Stimulated activated CD4-positive, alpha-beta T cell treated with anti-CD3 and anti-CD28 coated beads, Interleukin-4, amount 100 ng/mL, for 4 hours (primary cell): ENCODE results near the gene PIGB.
"Not testable (repeated sequence)": the region's sequence is repeated elsewhere in the genome, so short reads cannot be mapped to it uniquely, and the experiment has no call there.

Source experiments
- DNase-seq, 2 experiments: peaks; one replicate each; pipeline ENCODE4 v3.0.0-alpha.2; 2020

PIGB gene

DNA sequence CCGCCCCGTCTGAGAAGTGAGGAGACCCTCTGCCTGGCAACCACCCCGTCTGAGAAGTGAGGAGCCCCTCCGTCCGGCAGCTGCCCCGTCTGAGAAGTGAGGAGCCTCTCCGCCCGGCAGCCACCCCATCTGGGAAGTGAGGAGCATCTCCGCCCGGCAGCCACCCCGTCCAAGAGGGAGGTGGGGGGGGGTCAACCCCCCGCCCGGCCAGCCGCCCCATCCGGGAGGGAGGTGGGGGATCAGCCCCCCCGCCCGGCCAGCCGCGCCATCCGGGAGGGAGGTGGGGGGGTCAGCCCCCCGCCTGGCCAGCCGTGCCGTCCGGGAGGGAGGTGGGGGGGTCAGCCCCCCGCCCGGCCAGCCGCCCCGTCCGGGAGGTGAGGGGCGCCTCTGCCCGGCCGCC, 16.2 kb upstream of the PIGB start:
- not testable (repeated sequence) for DNase-seq

DNA sequence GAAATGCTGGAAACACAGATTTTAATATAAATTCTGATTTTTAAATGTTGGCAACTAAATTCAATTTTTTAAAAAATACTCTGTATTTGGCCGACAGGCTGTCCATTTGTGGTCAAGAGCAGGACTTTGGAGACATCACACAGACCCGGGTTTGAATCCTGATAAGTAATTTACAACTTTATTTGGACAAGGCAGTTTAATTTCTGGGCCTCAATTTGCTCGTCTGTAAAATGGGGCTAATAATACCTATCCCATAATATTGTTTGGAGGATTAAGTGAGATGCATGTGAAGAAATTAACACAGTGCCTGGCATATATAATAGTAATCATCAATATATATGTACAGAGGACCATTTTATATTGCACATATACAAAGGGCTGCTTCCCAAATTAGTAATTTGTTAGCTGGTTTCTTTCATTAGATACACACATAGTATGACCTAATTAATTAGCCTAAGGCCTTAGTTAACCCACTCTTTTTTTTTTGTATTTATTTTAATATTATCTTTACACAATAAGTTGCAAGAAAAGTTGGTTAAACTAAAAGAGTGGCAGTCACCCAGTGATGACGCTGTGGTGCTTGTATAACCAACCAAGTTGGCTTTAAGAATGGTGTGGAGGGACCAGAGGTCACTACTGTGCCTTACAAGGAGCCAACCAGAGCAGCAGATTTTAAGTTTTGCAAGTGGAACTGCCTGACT, 665 bp downstream of the PIGB start:
- no peak for DNase-seq

DNA sequence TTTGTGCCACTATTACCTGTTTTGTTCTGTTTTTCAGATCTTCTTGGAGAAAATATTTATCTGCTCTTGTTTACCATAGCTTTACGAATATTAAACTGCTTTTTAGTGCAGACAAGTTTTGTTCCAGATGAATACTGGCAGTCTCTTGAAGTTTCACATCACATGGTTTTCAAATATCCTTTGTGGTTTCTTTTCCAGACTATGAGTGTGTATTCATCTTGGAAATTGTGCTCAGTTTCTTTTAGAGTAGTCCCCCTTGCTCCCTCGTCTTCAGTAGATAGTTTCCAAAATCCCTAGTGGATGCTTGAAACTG, 1.2 kb downstream of the PIGB start:
- DNase-seq, result no peak

DNA sequence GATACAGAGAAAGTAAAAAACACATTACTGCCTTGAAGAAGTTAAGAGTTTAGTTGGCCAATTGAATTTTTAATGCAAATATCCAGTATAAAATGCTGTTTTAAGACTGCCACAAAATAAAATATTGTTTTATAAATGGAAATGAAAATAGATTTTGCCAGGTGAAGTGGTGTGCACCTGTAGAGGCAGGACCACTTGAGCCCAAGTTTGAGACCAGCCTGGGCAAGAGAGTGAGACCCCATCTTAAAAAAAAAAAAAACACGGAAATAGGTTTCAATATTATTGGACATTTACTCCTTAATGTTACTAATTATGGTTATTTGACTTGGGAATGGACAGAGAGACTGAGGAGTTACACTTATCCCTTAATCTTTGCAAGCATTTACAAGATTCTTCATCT, 1.9 kb downstream of the PIGB start:
- DNase-seq, result no peak

DNA sequence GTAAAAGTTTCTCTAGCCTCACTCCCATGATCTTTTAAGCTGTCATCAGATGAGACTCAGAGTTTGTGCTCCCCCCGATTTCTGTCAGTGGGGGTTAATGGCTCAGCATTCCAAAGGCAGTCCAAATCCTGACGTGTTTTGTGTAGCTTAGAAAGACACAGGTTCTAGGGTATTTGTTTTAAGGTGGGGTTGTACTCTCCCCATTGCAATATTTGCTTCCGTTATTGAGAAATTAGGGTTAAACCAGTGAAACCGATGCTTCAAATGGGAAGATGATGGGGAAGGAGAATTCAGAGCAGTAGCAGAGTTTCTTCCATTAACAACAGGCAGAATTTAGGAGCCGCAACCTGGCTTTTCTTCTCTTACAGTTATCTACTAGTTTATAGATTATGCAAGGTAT, 3.4 kb downstream of the PIGB start:
- DNase-seq, result no peak

DNA sequence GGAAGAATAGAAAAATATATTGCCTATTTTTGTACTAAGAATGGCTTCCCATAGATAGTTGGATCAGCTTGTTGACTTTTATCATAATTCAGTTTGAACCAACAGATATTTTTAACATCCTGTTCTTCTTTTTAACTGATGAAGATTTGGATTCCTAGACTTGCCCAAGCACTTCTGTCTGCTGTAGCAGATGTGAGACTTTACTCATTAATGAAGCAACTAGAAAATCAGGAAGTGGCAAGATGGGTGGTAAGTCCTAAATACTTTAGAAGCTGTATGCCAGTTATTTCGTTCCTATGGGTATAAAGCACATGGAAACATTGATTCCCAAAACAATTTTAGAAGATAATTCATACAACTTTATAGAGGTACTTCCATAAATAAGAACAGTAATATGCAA, 8.4 kb downstream of the PIGB start:
- no peak for DNase-seq

DNA sequence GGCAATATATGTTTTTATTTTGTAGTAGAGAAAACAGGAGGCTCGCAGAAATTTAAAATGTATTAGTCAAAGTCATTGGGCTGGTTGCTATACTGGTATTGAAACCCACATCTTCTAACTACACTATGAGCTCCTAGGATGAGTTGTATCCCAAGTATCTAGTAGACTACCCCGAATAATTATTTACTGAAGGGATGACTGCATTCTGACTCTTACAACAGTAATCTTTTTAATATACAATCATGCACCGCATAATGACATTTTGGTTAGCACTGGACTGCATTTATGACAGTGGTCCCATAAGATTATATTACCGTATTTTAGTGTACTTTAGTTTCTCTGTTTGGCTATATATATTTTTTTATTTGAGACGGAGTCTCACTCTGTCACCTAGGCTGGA, 15.3 kb downstream of the PIGB start:
- no peak for DNase-seq

DNA sequence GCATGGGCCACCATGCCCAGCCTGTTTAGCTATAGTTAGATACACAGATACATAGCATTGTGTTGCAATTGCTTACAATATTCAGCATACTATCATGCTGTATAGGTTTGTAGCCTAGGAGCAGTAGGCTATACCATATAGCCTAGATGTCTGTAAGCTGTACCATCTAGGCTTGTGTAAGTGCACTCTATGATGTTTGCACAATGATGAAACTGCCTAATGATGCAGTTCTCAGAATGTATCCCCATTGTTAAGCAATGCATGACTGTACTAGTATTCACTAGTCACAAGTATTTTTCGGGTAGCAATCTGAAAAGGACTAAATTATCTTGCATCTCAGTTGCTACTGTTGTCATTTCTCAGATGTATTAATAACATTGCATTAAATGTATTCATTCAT, 16.0 kb downstream of the PIGB start:
- DNase-seq, result no peak

DNA sequence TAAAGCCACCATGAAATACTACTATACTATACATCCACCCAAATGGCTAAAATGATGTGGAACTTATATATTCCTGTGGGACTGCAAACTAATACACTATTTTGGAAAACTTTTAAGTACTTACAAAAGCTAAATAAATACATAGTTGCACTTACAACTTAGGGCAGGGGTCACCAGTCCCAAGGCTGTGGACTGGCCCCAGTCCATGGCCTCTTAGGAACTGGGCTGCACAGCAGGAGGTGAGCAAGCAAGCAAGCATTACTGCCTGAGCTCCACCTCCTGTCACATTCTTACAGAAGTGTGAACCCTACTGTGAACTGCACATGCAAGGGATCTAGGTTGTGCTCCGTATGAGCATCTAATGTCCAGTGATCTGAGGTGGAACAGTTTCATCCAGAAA, 18.1 kb downstream of the PIGB start:
- no peak for DNase-seq

DNA sequence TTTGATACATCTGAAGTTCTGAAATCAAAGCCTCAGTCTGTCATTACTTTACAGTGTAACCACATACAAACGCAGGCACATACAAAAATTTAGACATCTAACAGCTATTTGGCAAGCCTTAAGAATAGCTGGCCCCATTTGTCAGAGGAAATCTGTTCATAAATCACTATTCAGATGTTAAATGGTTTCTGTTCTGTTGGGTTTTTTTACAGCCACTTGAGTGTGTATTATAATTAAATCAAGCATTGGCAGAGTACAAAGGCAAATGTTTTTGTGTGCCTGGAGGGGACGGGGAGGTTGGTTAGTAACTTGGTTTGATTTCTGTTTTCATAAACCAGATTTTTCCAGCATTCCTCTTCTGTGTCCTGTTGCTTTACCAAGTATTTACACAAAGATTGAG, 24.1 kb downstream of the PIGB start:
- no peak for DNase-seq

DNA sequence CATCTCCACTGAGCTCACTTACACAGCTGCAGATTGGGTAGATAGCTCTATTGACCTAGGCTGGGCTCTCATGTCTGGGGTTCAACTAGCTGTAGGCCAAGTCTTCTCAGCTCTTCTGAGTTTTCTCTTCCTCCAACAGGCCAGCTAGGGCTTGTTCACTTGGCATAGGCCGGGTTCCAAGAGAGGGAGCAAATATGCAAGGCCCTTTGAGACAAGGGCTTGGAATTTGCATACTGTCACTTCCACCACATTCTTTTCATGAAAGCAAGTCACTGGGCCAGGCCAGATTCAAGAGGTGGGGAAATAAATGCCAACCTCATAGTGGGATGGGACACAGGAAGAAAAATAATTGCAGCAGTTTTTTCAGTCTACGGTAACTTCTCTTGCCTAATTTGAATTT, 25.2 kb downstream of the PIGB start:
- no peak for DNase-seq

DNA sequence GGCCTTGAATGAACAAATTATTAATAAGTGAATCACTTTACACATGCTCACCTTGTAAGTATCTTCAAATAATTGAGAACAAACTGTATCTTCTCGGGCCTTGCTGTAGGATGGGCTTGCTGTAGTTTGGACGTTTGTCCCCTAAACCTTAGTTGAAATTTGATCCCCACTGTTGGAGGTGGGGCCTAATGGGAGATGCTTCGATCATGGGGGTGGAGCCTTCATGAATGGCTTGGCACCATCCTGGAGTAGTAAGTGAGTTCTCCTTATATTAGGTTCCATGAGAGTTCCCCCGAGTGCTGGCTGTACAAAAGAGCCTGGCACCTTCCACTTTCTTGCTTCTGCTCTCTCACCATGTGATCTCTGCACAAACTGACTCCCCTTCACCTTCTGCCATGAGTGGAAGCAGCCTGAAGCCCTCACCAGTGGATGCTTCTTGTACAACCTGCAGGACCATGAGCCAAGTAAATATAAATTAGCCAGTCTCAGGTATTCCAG, 29.3 kb downstream of the PIGB start:
- no peak for DNase-seq

DNA sequence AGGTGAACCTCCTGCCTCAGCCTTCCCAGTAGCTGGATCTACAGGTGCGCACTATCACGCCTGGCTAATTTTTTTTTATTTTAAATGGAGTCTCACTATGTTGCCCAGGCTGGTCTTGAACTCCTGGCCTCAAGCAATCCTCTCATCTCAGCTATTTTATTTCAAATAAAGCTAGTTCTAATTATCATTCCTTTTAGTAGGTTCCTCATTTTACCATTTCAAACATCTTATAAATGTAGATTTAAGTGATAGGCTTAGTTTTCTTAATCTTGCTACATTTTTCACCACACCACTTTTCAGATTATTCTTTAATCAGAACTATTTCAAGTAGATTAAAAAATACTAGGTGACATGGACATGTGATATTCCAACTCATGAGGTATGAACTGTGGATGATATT, 30.3 kb downstream of the PIGB start:
- DNase-seq, result no peak

DNA sequence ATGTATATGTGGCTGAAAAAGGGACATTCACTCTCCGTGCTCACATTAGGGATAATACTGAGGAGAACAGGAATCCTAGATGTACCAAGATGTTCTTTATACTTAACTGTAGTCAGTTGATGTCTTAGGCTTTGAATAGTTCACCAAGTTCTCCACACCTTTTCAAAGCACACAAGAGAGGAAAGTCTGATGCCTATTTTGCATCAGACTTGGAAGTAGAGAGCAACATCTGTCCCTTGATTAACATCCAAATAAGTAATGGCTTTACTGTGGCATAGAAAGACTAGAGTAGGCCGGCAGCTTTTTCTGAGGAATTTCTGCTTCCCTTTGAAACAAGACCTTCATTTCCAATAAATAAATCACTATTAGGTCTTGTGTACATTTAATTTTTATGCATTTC, 34.0 kb downstream of the PIGB start:
- no peak for DNase-seq

DNA sequence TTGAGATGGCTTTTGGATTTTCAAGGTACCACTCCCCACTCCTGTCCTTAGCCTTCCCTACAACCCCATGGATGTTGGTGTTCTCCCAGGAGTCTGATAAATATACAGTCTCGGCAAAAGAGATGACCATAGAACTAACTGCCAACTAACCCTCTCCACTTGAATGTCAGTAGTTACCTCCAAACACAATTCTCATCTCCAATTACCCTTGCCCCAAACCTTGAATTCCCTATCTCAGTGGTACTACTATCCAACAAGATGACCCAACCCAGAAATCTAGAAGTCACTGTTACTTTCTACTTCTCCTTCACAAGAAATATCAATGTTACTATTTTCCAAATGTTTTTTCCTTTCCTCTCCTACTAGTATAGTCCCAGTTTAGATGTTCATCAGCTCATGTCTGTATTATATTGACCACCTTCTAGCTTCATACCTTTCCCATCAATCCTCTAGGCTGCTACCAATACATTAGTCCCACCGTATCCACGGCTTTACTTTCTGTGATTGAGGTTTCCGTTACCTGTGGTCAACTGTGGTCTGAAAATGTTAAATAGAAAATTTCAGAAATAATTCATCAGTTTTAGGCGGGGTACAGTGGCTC, 38.1 kb downstream of the PIGB start:
- no peak for DNase-seq

DNA sequence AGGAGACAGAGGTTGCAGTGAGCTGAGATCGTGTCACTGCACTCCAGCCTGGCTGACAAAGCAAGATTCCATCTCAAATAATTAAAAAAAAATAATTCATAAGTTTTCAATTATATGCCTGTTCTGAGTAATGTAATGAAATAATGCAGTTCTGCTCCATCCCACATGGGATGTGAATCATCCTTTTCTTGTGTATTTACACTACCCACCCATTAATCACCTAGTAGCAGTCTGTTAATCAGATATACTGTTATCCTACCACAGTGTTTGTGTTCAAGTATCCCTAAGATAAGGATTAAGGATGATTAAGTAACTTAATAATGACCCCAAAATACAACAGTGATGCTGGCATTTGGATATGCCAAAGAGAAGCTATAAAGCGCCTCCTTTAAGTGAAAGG, 38.8 kb downstream of the PIGB start:
- DNase-seq, result no peak

DNA sequence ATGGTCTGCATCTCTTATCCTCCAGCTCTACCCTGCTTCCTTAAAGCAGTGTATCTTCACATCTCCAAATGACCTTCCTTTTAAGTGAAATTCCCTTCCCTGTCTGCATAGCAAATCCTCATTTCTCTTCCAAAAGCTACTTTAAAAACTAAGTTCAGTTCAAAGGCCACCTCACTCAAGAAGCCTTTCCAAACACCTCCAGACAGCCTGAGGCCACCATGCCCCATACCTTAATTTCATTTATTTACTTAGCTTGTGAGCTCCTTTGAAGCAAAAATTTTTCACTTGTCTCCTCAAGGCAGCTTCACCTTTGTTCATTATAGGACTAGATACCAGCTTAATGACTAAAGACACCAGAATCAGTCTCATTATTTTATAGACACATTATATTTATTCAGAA, 39.4 kb downstream of the PIGB start:
- DNase-seq, result no peak

DNA sequence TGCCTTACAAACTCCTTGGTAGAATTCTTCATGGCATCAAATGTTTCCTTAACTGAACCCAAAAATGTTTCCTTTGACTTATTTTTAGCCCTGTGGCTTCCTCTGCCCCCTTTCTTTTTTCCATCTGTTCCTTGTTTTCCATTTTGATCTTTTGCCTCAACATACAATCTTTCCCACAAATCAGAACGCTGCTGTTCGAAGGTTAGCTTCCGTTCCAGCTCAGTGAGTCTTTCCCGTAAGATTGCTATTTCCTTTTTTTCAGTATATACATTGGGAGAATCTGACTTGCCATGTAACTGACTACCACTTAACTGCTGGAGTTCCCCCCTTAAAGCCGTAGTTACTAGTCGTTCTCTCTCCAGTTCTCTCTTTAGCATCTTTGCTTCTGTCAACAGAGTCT, 41.2 kb downstream of the PIGB start:
- DNase-seq, result no peak

DNA sequence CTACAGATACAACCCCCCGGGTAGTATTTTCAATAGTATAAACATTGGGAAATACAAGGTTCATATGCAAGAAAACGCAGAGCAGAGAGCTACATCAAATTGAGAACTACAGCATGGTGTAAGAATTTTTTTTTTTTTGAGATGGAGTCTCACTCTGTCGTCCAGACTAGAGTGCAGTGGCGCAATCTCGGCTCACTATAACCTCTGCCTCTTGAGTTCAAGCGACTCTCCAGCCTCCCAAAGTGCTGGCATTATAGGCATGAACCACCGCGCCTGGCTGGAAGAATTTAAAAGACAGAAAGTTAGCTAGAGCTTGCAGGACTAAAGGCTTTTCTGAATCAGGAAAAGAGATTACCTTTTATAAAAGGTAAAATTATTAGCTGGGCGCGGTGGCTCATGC, 42.0 kb downstream of the PIGB start:
- DNase-seq, result no peak

DNA sequence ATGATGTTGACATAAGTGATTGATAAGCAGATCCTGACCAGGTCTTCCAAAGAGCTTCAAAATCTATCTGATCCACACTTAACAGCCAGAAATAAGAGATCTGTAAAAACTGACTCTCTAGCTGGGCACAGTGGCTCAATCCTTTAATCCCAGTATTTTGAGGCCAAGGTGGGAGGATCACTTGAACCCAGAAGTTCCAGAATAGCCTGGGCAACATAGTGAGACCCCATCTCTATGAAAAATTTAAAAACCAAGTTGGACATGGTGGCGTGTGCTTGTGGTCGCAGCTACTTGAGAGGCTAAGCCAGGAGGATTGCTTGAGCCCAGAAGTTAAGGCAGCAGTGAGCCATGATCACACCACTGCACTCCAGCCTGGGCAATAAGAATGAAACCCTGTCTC, 43.6 kb downstream of the PIGB start:
- DNase-seq, result no peak

DNA sequence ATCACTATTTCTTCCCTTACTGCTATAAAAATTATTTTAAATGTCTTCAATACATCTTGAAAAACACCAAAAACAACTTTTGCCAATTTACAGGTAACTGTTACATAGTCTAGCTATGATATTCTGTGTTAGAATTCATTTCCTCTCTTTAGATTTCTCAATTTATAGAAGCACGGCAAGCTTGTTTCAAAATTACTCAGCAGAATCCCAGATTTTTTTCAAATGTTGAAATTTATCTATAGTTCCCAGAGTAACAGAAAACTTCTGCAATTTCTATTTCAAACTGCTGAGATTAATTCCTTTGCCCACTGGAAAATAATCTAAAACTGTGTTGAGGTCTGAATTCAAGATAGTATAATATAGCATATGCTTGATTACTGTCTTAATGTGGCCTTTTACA, 48.0 kb downstream of the PIGB start:
- no peak for DNase-seq

DNA sequence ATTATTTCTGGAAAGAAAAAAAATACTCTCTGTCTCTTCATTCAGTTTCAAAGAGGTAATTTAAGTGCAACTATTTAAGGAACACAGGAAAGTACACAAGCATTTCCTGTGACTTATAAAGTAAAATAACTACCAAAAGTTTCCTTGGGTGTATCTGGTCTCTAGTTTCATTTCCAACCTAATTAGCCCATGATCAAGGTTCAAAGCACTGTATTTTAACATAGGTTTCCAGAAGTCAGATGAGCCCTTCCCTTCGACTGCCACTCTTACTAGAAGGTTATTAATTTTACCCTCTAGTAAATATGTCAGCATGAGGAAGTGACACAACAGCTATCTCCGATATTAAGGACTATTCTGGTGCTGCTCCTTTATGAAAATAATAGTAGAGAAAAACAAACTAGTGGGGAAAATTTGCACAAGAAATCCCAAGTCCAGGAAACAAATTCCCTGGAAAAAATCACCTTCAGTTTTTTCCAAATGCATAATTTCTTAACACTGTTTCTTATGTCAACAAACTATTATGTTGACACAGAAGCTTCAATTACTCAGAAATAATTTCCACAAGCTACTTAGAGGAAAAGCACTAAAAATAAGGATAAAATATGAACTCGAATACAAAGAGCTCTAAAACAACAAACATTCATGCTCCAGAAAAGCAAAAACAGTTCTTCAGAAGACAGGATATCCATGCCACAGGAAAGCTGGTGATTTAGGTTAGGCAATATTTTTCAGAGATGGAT, 53.8 kb downstream of the PIGB start:
- no peak for DNase-seq

DNA sequence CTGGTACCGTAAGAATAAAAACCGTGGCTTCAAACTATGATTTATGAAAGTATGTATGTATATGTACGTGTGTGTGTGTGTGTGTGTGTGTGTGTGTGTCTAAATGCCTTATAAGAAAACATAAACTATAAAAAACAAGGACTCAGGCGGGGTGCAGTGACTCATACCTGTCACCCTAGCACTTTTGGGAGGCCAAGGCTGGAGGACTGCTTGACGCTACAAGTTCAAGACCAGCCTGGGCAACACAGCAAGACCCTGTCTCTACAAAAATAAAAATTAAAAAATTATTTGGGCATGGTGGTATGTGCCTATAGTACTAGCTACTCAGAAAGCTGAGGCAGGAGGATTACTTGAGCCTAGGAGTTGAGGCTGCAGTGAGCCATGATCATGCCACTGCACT, 60.1 kb downstream of the PIGB start:
- DNase-seq, result no peak

DNA sequence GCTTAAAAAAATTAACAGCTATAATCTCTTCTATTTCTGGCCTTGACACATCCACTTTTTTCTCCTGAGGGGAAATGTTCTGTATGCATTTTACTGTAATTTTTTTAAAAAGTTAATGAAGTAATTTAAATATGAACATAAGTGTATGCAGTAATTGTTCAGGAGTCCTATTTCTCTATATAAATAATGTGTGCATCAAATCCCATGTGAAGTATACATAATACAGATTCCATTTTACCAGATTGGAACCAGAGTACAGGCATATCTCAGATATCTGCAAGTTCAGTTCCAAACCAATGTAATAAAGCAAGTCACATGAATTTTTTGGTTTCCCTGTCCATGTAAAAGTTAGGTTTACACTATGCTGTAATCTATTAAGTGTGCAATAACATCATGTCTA, 62.6 kb downstream of the PIGB start:
- no peak for DNase-seq

DNA sequence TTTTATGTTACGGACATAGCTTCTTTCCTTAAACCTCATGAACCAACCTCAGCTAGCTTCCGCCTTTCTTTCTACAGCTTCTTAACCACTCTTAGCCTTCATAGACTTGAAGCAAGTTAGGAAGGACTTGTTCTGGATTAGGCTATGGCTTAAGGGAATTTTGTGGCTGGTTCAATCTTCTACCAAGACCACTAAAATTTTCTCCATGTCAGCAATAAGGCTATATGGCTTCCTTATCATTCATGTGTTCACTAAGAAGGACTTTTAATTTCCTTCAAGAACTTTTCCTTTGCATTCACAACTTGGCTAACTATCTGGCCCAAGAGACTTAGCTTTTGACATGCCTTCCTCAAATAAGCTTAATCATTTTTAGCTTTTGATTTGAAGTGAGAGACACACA, 64.7 kb downstream of the PIGB start:
- no peak for DNase-seq
